CD1c-positive myeloid dendritic cell (primary cell): ENCODE measurements around the gene PLEKHH1.

ENCODE experiments used
- DNase-seq: peaks from one replicate; pipeline ENCODE4 v3.0.0-alpha.2; 2016; ENCODE audit errors: extremely low spot score

PLEKHH1 gene

GRCh38 chr14:67562025-67562775 lies 29.1 kb downstream of the PLEKHH1 start:
- DNase-seq, result no peak

GRCh38 chr14:67562776-67563150 lies 29.7 kb downstream of the PLEKHH1 start:
- DNase-seq, result no peak

- no peak for DNase-seq
These were observed 31.1 kb downstream of the PLEKHH1 start for GRCh38 chr14:67564236-67564635.

GRCh38 chr14:67566908-67567307 lies 33.8 kb downstream of the PLEKHH1 start:
- DNase-seq, result no peak

GRCh38 chr14:67567654-67568053 lies 34.6 kb downstream of the PLEKHH1 start:
- DNase-seq, result no peak

GRCh38 chr14:67569011-67569650 lies 36.0 kb downstream of the PLEKHH1 start:
- no peak for DNase-seq

GRCh38 chr14:67569651-67570290 lies 36.7 kb downstream of the PLEKHH1 start:
- DNase-seq, result no peak

- DNase-seq, result no peak
These were observed 37.4 kb downstream of the PLEKHH1 start for GRCh38 chr14:67570453-67570852.

GRCh38 chr14:67571275-67571990 lies 38.3 kb downstream of the PLEKHH1 start:
- peak; percentile 74 for DNase-seq

GRCh38 chr14:67571991-67572323 lies 38.9 kb downstream of the PLEKHH1 start:
- DNase-seq, result no peak

GRCh38 chr14:67572608-67573007 lies 39.5 kb downstream of the PLEKHH1 start:
- no peak for DNase-seq

GRCh38 chr14:67573228-67574010 lies 40.3 kb downstream of the PLEKHH1 start:
- DNase-seq, result no peak

GRCh38 chr14:67574156-67574555 lies 41.1 kb downstream of the PLEKHH1 start:
- no peak for DNase-seq

- DNase-seq, result peak; percentile 15
These were observed 41.7 kb downstream of the PLEKHH1 start for GRCh38 chr14:67574806-67575205.

- DNase-seq, result peak; percentile 78
These were observed 42.6 kb downstream of the PLEKHH1 start for GRCh38 chr14:67575684-67576083.

- DNase-seq, result no peak
These were observed 43.3 kb downstream of the PLEKHH1 start for GRCh38 chr14:67576216-67576955.

GRCh38 chr14:67577181-67577808 lies 44.2 kb downstream of the PLEKHH1 start:
- DNase-seq, result no peak

GRCh38 chr14:67577909-67578749 lies 45.0 kb downstream of the PLEKHH1 start:
- no peak for DNase-seq

- no peak for DNase-seq
These were observed 46.0 kb downstream of the PLEKHH1 start for GRCh38 chr14:67579040-67579439.

- no peak for DNase-seq
These were observed 46.5 kb downstream of the PLEKHH1 start for GRCh38 chr14:67579636-67580035.
